ENCODE data around the gene KCNQ5.

GRCh38 chr6:72944660-72945059, 322.8 kb downstream of the KCNQ5 start:
- TF ChIP-seq CTCF (IDR thresholded peaks at IDR 0.05; ENCODE audit: low read depth, low read length, poor library complexity, severe bottlenecking), result no peak
- TF ChIP-seq EZH2phosphoT487 (IDR thresholded peaks at IDR 0.05; ENCODE audit: borderline replicate concordance, low read length), result no peak

Measured in DOHH2 (cell line).